ENCODE data around the gene TRMU. TPM values are rescaled to one million over a fixed set of nuclear protein-coding genes. Genes with fewer than 3 reads are reported as not detected.

TRMU gene
- total and polyA plus RNA-seq, 8 donors: 15.0 to 58.0 (median 23.4) TPM

DNA sequence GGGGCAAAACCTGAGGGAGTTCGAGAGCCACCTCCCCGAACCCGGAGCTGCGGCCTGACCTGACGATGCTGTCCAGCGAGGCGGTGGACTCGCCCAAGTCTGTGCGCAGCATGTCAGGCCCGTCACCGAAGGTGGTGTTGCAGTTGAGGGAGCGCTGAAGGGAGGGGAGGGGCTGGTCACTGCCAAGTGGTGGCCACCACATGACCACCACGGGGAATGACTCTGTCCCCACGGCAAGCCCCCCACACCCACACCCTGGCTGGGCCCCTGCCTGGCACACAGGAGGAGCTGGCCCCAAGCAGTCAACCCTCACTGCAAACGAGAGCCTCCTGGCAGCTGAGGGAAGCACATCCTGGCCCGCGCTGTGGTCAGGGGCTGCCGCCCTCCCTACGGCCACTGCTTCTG lies 30.8 kb downstream of the TRMU start:
- no peak for ATAC-seq
- TF ChIP-seq, protein P1, sequence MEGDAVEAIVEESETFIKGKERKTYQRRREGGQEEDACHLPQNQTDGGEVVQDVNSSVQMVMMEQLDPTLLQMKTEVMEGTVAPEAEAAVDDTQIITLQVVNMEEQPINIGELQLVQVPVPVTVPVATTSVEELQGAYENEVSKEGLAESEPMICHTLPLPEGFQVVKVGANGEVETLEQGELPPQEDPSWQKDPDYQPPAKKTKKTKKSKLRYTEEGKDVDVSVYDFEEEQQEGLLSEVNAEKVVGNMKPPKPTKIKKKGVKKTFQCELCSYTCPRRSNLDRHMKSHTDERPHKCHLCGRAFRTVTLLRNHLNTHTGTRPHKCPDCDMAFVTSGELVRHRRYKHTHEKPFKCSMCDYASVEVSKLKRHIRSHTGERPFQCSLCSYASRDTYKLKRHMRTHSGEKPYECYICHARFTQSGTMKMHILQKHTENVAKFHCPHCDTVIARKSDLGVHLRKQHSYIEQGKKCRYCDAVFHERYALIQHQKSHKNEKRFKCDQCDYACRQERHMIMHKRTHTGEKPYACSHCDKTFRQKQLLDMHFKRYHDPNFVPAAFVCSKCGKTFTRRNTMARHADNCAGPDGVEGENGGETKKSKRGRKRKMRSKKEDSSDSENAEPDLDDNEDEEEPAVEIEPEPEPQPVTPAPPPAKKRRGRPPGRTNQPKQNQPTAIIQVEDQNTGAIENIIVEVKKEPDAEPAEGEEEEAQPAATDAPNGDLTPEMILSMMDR (IDR thresholded peaks at IDR 0.05): no peak
- intact Hi-C loops (cut with DNase I): loop anchor here in 1 of 3 donors (5.0 kb wide), 1 partner anchor 176 kb away; no protein-coding TSS in a partner anchor
- 87 to 93% methylated on average over 19 of the region's 19 CpGs for WGBS, 2 donors
- no peak for FAIRE-seq
- Histone ChIP-seq H3K27me3 (no peaks in the 10 kb centered on the region), H3K4me1 (peaks cover 0 to 3% (median 0%) of the 10 kb centered on the region in 3 donors), H3K9me3 (no peaks in the 10 kb centered on the region), H3K4me3 (peak overlapping the region in 1 of 4 donors; percentile 20), H3K27ac (no peak overlapping the region), H3K36me3 (no peaks in the 10 kb centered on the region)
- peak in 2 of 6 donors; percentile 40 to 70 for DNase-seq

DNA sequence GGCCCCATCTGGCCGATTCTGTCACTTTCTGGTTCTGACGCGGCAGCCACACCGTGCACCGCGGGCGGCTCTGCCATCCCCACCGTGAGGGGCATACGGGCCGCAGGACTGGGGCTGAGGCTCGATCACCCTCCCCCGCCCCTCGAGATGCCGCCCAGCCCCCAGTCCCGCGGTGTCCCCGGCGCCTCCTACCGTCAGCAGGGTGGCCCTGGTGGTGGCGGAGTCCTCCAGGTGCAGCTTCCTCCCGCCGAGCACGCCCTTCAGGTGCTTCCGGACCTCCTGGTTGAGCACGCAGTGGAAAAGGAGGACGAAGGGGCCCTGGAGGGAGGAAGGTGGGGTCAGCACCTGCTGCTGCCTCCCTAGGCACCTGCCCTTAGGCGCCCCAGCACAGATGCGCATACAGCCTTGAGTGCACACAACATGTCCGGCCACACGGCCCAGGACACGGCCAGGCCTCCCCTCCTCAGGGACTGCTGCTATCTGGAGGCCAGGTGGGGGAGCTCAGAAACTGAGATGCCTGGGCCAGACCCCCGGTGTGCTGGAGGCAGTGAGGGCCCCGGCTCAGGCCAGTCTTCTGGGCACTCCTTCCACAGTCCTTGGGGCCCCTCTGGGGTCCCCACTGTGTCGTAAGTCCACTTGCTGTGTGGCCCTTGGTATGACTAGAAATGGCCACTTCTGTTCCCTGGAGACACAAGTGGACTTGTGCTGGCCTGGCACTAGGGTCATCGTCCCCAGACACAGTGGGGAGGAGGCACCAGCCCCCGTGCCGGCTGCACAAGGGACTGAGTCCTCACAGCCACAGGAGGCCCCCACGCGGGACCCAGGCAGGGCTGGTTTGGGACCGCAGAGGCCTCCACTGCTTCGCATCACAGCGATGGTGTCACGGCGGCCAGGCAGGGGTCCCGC lies 31.5 kb downstream of the TRMU start:
- peak overlapping the region in 1 of 4 donors; percentile 20 for H3K4me3 ChIP-seq
- WGBS, 2 donors: 66 to 72% methylated on average over 45 of the region's 45 CpGs
- no peaks in the 10 kb centered on the region for H3K27me3 ChIP-seq

DNA sequence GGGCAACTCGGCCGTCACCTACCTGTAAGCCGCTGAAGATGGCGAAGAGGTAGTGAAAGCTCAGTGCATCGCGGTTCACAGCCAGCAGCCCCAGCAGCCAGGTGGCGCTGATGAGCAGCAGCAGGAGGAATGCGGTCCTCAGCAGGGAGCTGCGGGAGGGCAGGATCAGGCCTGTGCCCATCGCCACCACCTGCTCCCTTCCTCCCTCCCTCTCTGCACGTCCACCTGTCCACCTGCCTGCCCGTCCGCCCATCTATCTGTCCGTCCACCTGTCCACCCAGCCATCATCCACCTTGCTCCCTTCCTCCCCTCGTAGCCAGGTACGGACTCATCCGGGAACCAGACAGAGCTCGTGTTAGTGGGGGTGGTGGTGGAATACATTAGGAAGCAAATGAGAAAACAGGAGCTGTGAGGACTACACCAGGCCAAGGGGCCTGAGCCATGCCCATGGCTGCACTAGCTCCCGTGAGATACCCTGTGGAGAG lies 32.2 kb downstream of the TRMU start:
- DNase-seq (peak; percentile 67 to 93 (median 86)), ATAC-seq (peak; percentile 83 to 91 (median 89)), FAIRE-seq (no peak)
- H3K27me3 ChIP-seq: no peaks in the 10 kb centered on the region
- no peak overlapping the region for H3K27ac ChIP-seq
- intact Hi-C loops (cut with DNase I): loop anchor here in 1 of 3 donors (5.0 kb wide), 1 partner anchor 175 kb away; no protein-coding TSS in a partner anchor
- no peaks in the 10 kb centered on the region for H3K4me1 ChIP-seq
- H3K9me3 ChIP-seq: no peaks in the 10 kb centered on the region
- TF ChIP-seq, protein P1 (IDR thresholded peaks at IDR 0.05): peak; percentile 79 to 90 (median 86)
- 39 to 43% methylated on average over 16 to 19 of the region's 19 CpGs for WGBS, 2 donors
- no peaks in the 10 kb centered on the region for H3K36me3 ChIP-seq
- peak overlapping the region in 1 of 4 donors; percentile 20 for H3K4me3 ChIP-seq

More for the DNA sequence above, 31.5 kb downstream of the TRMU start:
- no peaks in the 10 kb centered on the region for H3K9me3 ChIP-seq
- DNase-seq (peak in 3 of 6 donors; percentile 14 to 74 (median 51)), FAIRE-seq (no peak), ATAC-seq (peak in 3 of 4 donors; percentile 2 to 44 (median 2))
- no peaks in the 10 kb centered on the region for H3K4me1 ChIP-seq
- intact Hi-C loops (cut with DNase I): loop anchor here in 1 of 3 donors (5.0 kb wide), 1 partner anchor 175 kb away; no protein-coding TSS in a partner anchor
- no peak overlapping the region for H3K27ac ChIP-seq
- no peaks in the 10 kb centered on the region for H3K36me3 ChIP-seq
- TF ChIP-seq, protein P1 (IDR thresholded peaks at IDR 0.05): no peak

DNA sequence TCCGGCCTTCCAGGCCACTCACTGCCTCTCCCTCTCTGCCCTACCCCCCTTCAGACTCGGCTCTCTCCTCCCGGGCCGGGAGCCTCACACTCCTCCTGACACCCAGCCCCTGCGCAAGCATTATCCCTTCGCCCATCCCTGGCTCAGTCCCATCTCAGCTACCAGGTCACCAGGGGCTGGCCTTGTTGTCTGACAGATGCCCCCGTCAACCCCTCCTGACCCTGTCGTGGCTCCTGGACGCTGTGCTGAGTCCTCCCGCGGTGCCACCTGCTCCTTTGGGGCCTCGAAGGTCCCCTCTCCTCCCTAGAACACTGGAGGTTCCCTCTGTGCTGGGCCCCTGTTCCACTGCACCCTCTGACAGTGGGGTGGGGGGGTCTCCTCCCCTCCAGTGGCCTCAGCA lies 32.9 kb downstream of the TRMU start:
- DNase-seq (peak in 3 of 6 donors; percentile 9 to 67 (median 30)), FAIRE-seq (no peak), ATAC-seq (no peak)
- H3K27ac ChIP-seq: no peak overlapping the region
- no peak overlapping the region for H3K4me3 ChIP-seq
- intact Hi-C loops (cut with DNase I): loop anchor here in 1 of 3 donors (5.0 kb wide), 1 partner anchor 174 kb away; no protein-coding TSS in a partner anchor
- H3K9me3 ChIP-seq: no peaks in the 10 kb centered on the region
- H3K36me3 ChIP-seq: no peaks in the 10 kb centered on the region
- no peaks in the 10 kb centered on the region for H3K27me3 ChIP-seq
- no peaks in the 10 kb centered on the region for H3K4me1 ChIP-seq
- TF ChIP-seq, protein P1 (IDR thresholded peaks at IDR 0.05): no peak
- 81 to 86% methylated on average over 12 of the region's 12 CpGs for WGBS, 2 donors

Measured in pancreas (tissue), 10 donors.